Measurements from ENCODE around the gene GRIN2A. TPM values are rescaled to one million over a fixed set of nuclear protein-coding genes. Genes with fewer than 3 reads are reported as not detected.
"Not testable (repeated sequence)": the region's sequence is repeated elsewhere in the genome, so short reads cannot be mapped to it uniquely, and the experiment has no call there.

GRIN2A gene
- total and polyA plus RNA-seq, 4 donors, result 11.2 to 42.6 (median 20.0) TPM

- Histone ChIP-seq H3K27me3 (ENCODE audit: control insufficient read depth, insufficient read depth, low read length) (no peaks in the 10 kb centered on the region), H3K4me1 (ENCODE audit: control insufficient read depth, insufficient read depth, low read length) (peaks cover 4% of the 10 kb centered on the region), H3K27ac (ENCODE audit: low read depth, low read length) (no peak overlapping the region), H3K36me3 (ENCODE audit: control insufficient read depth, insufficient read depth, low read length) (no peaks in the 10 kb centered on the region), H3K9me3 (ENCODE audit: control insufficient read depth, insufficient read depth, low read length) (no peaks in the 10 kb centered on the region), H3K4me3 (ENCODE audit: low read depth, low read length) (no peak overlapping the region)
- 6% methylated on average over 8 of the region's 9 CpGs for WGBS (ENCODE audit: insufficient coverage)
- DNase-seq (ENCODE audit: low read depth in 4 of 6, low spot score in 6 of 6), result peak in 3 of 6 donors; percentile 10 to 73 (median 36)
These were observed 296.8 kb downstream of the GRIN2A start for GRCh38 chr16:9885467-9885866.

GRCh38 chr16:9875981-9876380, 306.2 kb downstream of the GRIN2A start:
- not testable (repeated sequence) for DNase-seq (ENCODE audit: low read depth in 4 of 6, low spot score in 6 of 6); H3K9me3 ChIP-seq (ENCODE audit: control insufficient read depth, insufficient read depth, low read length); H3K27me3 ChIP-seq (ENCODE audit: control insufficient read depth, insufficient read depth, low read length); H3K27ac ChIP-seq (ENCODE audit: low read depth, low read length); H3K4me3 ChIP-seq (ENCODE audit: low read depth, low read length); H3K36me3 ChIP-seq (ENCODE audit: control insufficient read depth, insufficient read depth, low read length); H3K4me1 ChIP-seq (ENCODE audit: control insufficient read depth, insufficient read depth, low read length)
- WGBS (ENCODE audit: insufficient coverage), result 55% methylated on average over 3 of the region's 3 CpGs

GRCh38 chr16:9874219-9874618, 308.0 kb downstream of the GRIN2A start:
- no peaks in the 10 kb centered on the region for H3K27me3 ChIP-seq (ENCODE audit: control insufficient read depth, insufficient read depth, low read length)
- WGBS (ENCODE audit: insufficient coverage), result 35% methylated on average over 6 of the region's 7 CpGs
- no peak overlapping the region for H3K4me3 ChIP-seq (ENCODE audit: low read depth, low read length)
- peak in 1 of 6 donors; percentile 60 for DNase-seq (ENCODE audit: low read depth in 4 of 6, low spot score in 6 of 6)
- H3K36me3 ChIP-seq (ENCODE audit: control insufficient read depth, insufficient read depth, low read length), result no peaks in the 10 kb centered on the region
- H3K27ac ChIP-seq (ENCODE audit: low read depth, low read length), result no peak overlapping the region
- no peaks in the 10 kb centered on the region for H3K4me1 ChIP-seq (ENCODE audit: control insufficient read depth, insufficient read depth, low read length)
- no peaks in the 10 kb centered on the region for H3K9me3 ChIP-seq (ENCODE audit: control insufficient read depth, insufficient read depth, low read length)

- no peak overlapping the region for H3K4me3 ChIP-seq (ENCODE audit: low read depth, low read length)
- no peak for DNase-seq (ENCODE audit: low read depth in 4 of 6, low spot score in 6 of 6)
- H3K36me3 ChIP-seq (ENCODE audit: control insufficient read depth, insufficient read depth, low read length), result no peaks in the 10 kb centered on the region
- no peaks in the 10 kb centered on the region for H3K27me3 ChIP-seq (ENCODE audit: control insufficient read depth, insufficient read depth, low read length)
- no peaks in the 10 kb centered on the region for H3K4me1 ChIP-seq (ENCODE audit: control insufficient read depth, insufficient read depth, low read length)
- no peaks in the 10 kb centered on the region for H3K9me3 ChIP-seq (ENCODE audit: control insufficient read depth, insufficient read depth, low read length)
- no peak overlapping the region for H3K27ac ChIP-seq (ENCODE audit: low read depth, low read length)
- 93% methylated on average over 2 of the region's 2 CpGs for WGBS (ENCODE audit: insufficient coverage)
These were observed 311.3 kb downstream of the GRIN2A start for GRCh38 chr16:9870962-9871361.

GRCh38 chr16:9869776-9870175, 312.5 kb downstream of the GRIN2A start:
- H3K4me1 ChIP-seq (ENCODE audit: control insufficient read depth, insufficient read depth, low read length), result no peaks in the 10 kb centered on the region
- H3K27me3 ChIP-seq (ENCODE audit: control insufficient read depth, insufficient read depth, low read length), result no peaks in the 10 kb centered on the region
- no peaks in the 10 kb centered on the region for H3K36me3 ChIP-seq (ENCODE audit: control insufficient read depth, insufficient read depth, low read length)
- WGBS (ENCODE audit: insufficient coverage), result no CpG with 5 or more reads among the region's 3 CpGs
- no peak for DNase-seq (ENCODE audit: low read depth in 4 of 6, low spot score in 6 of 6)
- H3K4me3 ChIP-seq (ENCODE audit: low read depth, low read length), result no peak overlapping the region
- no peaks in the 10 kb centered on the region for H3K9me3 ChIP-seq (ENCODE audit: control insufficient read depth, insufficient read depth, low read length)
- H3K27ac ChIP-seq (ENCODE audit: low read depth, low read length), result no peak overlapping the region

GRCh38 chr16:9868606-9869149, 313.6 kb downstream of the GRIN2A start:
- Histone ChIP-seq H3K4me1 (ENCODE audit: control insufficient read depth, insufficient read depth, low read length) (no peaks in the 10 kb centered on the region), H3K27me3 (ENCODE audit: control insufficient read depth, insufficient read depth, low read length) (no peaks in the 10 kb centered on the region), H3K27ac (ENCODE audit: low read depth, low read length) (no peak overlapping the region), H3K4me3 (ENCODE audit: low read depth, low read length) (no peak overlapping the region), H3K36me3 (ENCODE audit: control insufficient read depth, insufficient read depth, low read length) (no peaks in the 10 kb centered on the region), H3K9me3 (ENCODE audit: control insufficient read depth, insufficient read depth, low read length) (no peaks in the 10 kb centered on the region)
- DNase-seq (ENCODE audit: low read depth in 4 of 6, low spot score in 6 of 6), result no peak
- 72% methylated on average over 2 of the region's 2 CpGs for whole genome bisulfite sequencing (ENCODE audit: insufficient coverage)

GRCh38 chr16:9867176-9867575, 315.1 kb downstream of the GRIN2A start:
- no peaks in the 10 kb centered on the region for H3K27me3 ChIP-seq (ENCODE audit: control insufficient read depth, insufficient read depth, low read length)
- H3K4me3 ChIP-seq (ENCODE audit: low read depth, low read length), result no peak overlapping the region
- no peaks in the 10 kb centered on the region for H3K36me3 ChIP-seq (ENCODE audit: control insufficient read depth, insufficient read depth, low read length)
- 100% methylated on average over 1 of the region's 1 CpG for WGBS (ENCODE audit: insufficient coverage)
- no peaks in the 10 kb centered on the region for H3K9me3 ChIP-seq (ENCODE audit: control insufficient read depth, insufficient read depth, low read length)
- no peak for DNase-seq (ENCODE audit: low read depth in 4 of 6, low spot score in 6 of 6)
- no peak overlapping the region for H3K27ac ChIP-seq (ENCODE audit: low read depth, low read length)
- no peaks in the 10 kb centered on the region for H3K4me1 ChIP-seq (ENCODE audit: control insufficient read depth, insufficient read depth, low read length)

GRCh38 chr16:9864461-9864860, 317.8 kb downstream of the GRIN2A start:
- Histone ChIP-seq H3K27me3 (ENCODE audit: control insufficient read depth, insufficient read depth, low read length) (no peaks in the 10 kb centered on the region), H3K9me3 (ENCODE audit: control insufficient read depth, insufficient read depth, low read length) (no peaks in the 10 kb centered on the region), H3K36me3 (ENCODE audit: control insufficient read depth, insufficient read depth, low read length) (no peaks in the 10 kb centered on the region), H3K4me3 (ENCODE audit: low read depth, low read length) (no peak overlapping the region), H3K27ac (ENCODE audit: low read depth, low read length) (no peak overlapping the region), H3K4me1 (ENCODE audit: control insufficient read depth, insufficient read depth, low read length) (no peaks in the 10 kb centered on the region)
- DNase-seq (ENCODE audit: low read depth in 4 of 6, low spot score in 6 of 6), result peak in 1 of 6 donors; percentile 60
- WGBS (ENCODE audit: insufficient coverage), result 96% methylated on average over 3 of the region's 3 CpGs

GRCh38 chr16:9862327-9862726, 319.9 kb downstream of the GRIN2A start:
- Histone ChIP-seq H3K27ac (ENCODE audit: low read depth, low read length) (no peak overlapping the region), H3K27me3 (ENCODE audit: control insufficient read depth, insufficient read depth, low read length) (no peaks in the 10 kb centered on the region), H3K4me1 (ENCODE audit: control insufficient read depth, insufficient read depth, low read length) (no peaks in the 10 kb centered on the region), H3K9me3 (ENCODE audit: control insufficient read depth, insufficient read depth, low read length) (no peaks in the 10 kb centered on the region), H3K36me3 (ENCODE audit: control insufficient read depth, insufficient read depth, low read length) (no peaks in the 10 kb centered on the region), H3K4me3 (ENCODE audit: low read depth, low read length) (no peak overlapping the region)
- WGBS (ENCODE audit: insufficient coverage), result 46% methylated on average over 2 of the region's 4 CpGs
- DNase-seq (ENCODE audit: low read depth in 4 of 6, low spot score in 6 of 6), result peak in 1 of 6 donors; percentile 57

- Histone ChIP-seq H3K27me3 (ENCODE audit: control insufficient read depth, insufficient read depth, low read length) (no peaks in the 10 kb centered on the region), H3K4me3 (ENCODE audit: low read depth, low read length) (no peak overlapping the region), H3K9me3 (ENCODE audit: control insufficient read depth, insufficient read depth, low read length) (no peaks in the 10 kb centered on the region), H3K36me3 (ENCODE audit: control insufficient read depth, insufficient read depth, low read length) (no peaks in the 10 kb centered on the region), H3K27ac (ENCODE audit: low read depth, low read length) (no peak overlapping the region), H3K4me1 (ENCODE audit: control insufficient read depth, insufficient read depth, low read length) (no peaks in the 10 kb centered on the region)
- DNase-seq (ENCODE audit: low read depth in 4 of 6, low spot score in 6 of 6), result no peak
- no CpG with 5 or more reads among the region's 2 CpGs for WGBS (ENCODE audit: insufficient coverage)
These were observed 321.4 kb downstream of the GRIN2A start for GRCh38 chr16:9860876-9861275.

All from spinal cord (tissue), 10 donors.